ENCODE measurements around the gene FANCC. TPM values are rescaled to one million over a fixed set of nuclear protein-coding genes. Genes with fewer than 3 reads are reported as not detected.

The FANCC gene
- total and polyA plus RNA-seq, 2 of the 4 experiments (the other 2 are of a cell fraction) = 4.7 to 6.3 TPM

GRCh38 chr9:95075700-95076099 lies 241.8 kb downstream of the FANCC start:
- Histone ChIP-seq H3K36me3 (ENCODE audit: control insufficient read depth, insufficient read depth, low read length) (peaks cover 49% of the 10 kb centered on the region), H3K9me1 (ENCODE audit: insufficient read depth, low read length) (peaks cover 37% of the 10 kb centered on the region), H3K4me3 (ENCODE audit: insufficient read depth, low read depth, low read length) (no peak overlapping the region), H3K18ac (ENCODE audit: low read depth, low read length) (no peak overlapping the region), H3K4me2 (ENCODE audit: low read depth, low read length) (no peak overlapping the region), H3K4ac (ENCODE audit: low read depth, low read length) (no peak overlapping the region), H3K27me3 (ENCODE audit: control insufficient read depth, insufficient read depth, low read length) (no peaks in the 10 kb centered on the region), H3K56ac (ENCODE audit: extremely low read depth, insufficient read depth, low read length) (no peak overlapping the region), H2BK20ac (ENCODE audit: low read depth, low read length) (no peak overlapping the region), H3K79me1 (ENCODE audit: low read depth in 1 of 2, low read length in 2 of 2) (peaks cover 34 to 94% of the 10 kb centered on the region in 2 experiments), H4K20me1 (ENCODE audit: insufficient read depth, low read length) (peaks cover 90% of the 10 kb centered on the region), H2BK15ac (ENCODE audit: low read depth, low read length) (no peak overlapping the region), H3K9ac (ENCODE audit: low read depth, low read length) (no peak overlapping the region), H2AK9ac (replicated peaks; ENCODE audit: low read depth, low read length, poor library complexity) (no peak overlapping the region), H2BK120ac (ENCODE audit: low read depth, low read length) (no peak overlapping the region), H2AFZ (replicated peaks; ENCODE audit: low read length, poor library complexity) (no peak overlapping the region), H4K91ac (ENCODE audit: insufficient read depth, low read depth, low read length) (no peak overlapping the region), H3K14ac (replicated peaks; ENCODE audit: low read depth, low read length) (no peak overlapping the region), H2AK5ac (ENCODE audit: low read depth, low read length) (no peak overlapping the region), H3K27ac (ENCODE audit: insufficient read depth, low read length) (no peak overlapping the region), H3K4me1 (ENCODE audit: control insufficient read depth, insufficient read depth, low read length) (peaks cover 19% of the 10 kb centered on the region), H3K9me3 (ENCODE audit: control insufficient read depth, insufficient read depth, low read length) (no peaks in the 10 kb centered on the region), H3K23ac (ENCODE audit: low read depth, low read length) (no peak overlapping the region; the same call in 1 of the 2 replicates), H4K5ac (ENCODE audit: low read depth, low read length) (no peak overlapping the region), H2BK5ac (ENCODE audit: low read depth, low read length, poor library complexity, severe bottlenecking) (no peak overlapping the region), H4K8ac (ENCODE audit: low read depth in 2 of 2, low read length in 2 of 2) (no peak overlapping the region)
- ChIA-PET POLR2A (ENCODE audit: unreplicated experiment) (no interaction called here), CTCF (no interaction called here)
- 94% methylated on average over 2 of the region's 7 CpGs; no CpG with 5 or more reads in 1 of the 2 experiments for WGBS, 2 experiments (ENCODE audit: extremely low coverage in 2 of 2, insufficient read length in 1 of 2)
- dilution Hi-C loops (cut with HindIII; ENCODE audit: low sequenced_read_pairs, unreplicated experiment) (no loop called here), intact Hi-C loops (cut with micrococcal nuclease) (loop anchor here (5.0 kb wide), 1 partner anchor 393 kb away; no protein-coding TSS in a partner anchor), in situ Hi-C loops (cut with MboI; ENCODE audit: low sequenced_read_pairs) (no loop called here)
- no peak for ATAC-seq (ENCODE audit: low read depth)
- TF ChIP-seq SMC3 (IDR thresholded peaks at IDR 0.05; ENCODE audit: low read depth, low read length) (no peak), MAFK (IDR thresholded peaks at IDR 0.05; ENCODE audit: low read depth, low read length) (no peak), RFX5 (IDR thresholded peaks at IDR 0.05; ENCODE audit: low read depth, low read length) (no peak), CEBPB (IDR thresholded peaks at IDR 0.05; ENCODE audit: low read depth, low read length) (no peak), CHD1 (IDR thresholded peaks at IDR 0.05; ENCODE audit: low read depth, low read length) (no peak)
- BruUV-seq (replicated peaks) = no TSS peak
- no peak for DNase-seq

Measured in IMR-90 (cell line).